ENCODE data around the gene CSRNP3.
"Not testable (repeated sequence)": the region's sequence is repeated elsewhere in the genome, so short reads cannot be mapped to it uniquely, and the experiment has no call there.

The CSRNP3 gene

GRCh38 chr2:165633431-165633830 lies 163.9 kb downstream of the CSRNP3 start:
- no peak for DNase-seq (ENCODE audit: low read depth in 2 of 2)

GRCh38 chr2:165634282-165634681 lies 164.8 kb downstream of the CSRNP3 start:
- no peak for DNase-seq (ENCODE audit: low read depth in 2 of 2)

GRCh38 chr2:165634855-165635254 lies 165.4 kb downstream of the CSRNP3 start:
- no peak for DNase-seq (ENCODE audit: low read depth in 2 of 2)

GRCh38 chr2:165635532-165635931 lies 166.0 kb downstream of the CSRNP3 start:
- no peak for DNase-seq (ENCODE audit: low read depth in 2 of 2)

GRCh38 chr2:165636959-165637358 lies 167.5 kb downstream of the CSRNP3 start:
- no peak for DNase-seq (ENCODE audit: low read depth in 2 of 2)

- no peak for DNase-seq (ENCODE audit: low read depth in 2 of 2)
Observed at GRCh38 chr2:165637396-165637795, 167.9 kb downstream of the CSRNP3 start.

GRCh38 chr2:165639504-165639903 lies 170.0 kb downstream of the CSRNP3 start:
- DNase-seq (ENCODE audit: low read depth in 2 of 2): no peak

- no peak for DNase-seq (ENCODE audit: low read depth in 2 of 2)
Observed at GRCh38 chr2:165640247-165640929, 170.9 kb downstream of the CSRNP3 start.

- DNase-seq (ENCODE audit: low read depth in 2 of 2): no peak
Observed at GRCh38 chr2:165645930-165646831, 176.7 kb downstream of the CSRNP3 start.

GRCh38 chr2:165647409-165647808 lies 177.9 kb downstream of the CSRNP3 start:
- DNase-seq (ENCODE audit: low read depth in 2 of 2): no peak

GRCh38 chr2:165648801-165649200 lies 179.3 kb downstream of the CSRNP3 start:
- no peak for DNase-seq (ENCODE audit: low read depth in 2 of 2)

- DNase-seq (ENCODE audit: low read depth in 2 of 2): no peak
Observed at GRCh38 chr2:165651233-165651632, 181.7 kb downstream of the CSRNP3 start.

GRCh38 chr2:165655661-165656060 lies 186.2 kb downstream of the CSRNP3 start:
- no peak for DNase-seq (ENCODE audit: low read depth in 2 of 2)

- no peak for DNase-seq (ENCODE audit: low read depth in 2 of 2)
Observed at GRCh38 chr2:165660361-165660760, 190.9 kb downstream of the CSRNP3 start.

- no peak for DNase-seq (ENCODE audit: low read depth in 2 of 2)
Observed at GRCh38 chr2:165662720-165663119, 193.2 kb downstream of the CSRNP3 start.

GRCh38 chr2:165665614-165666013 lies 196.1 kb downstream of the CSRNP3 start:
- no peak for DNase-seq (ENCODE audit: low read depth in 2 of 2)

GRCh38 chr2:165666073-165666472 lies 196.6 kb downstream of the CSRNP3 start:
- not testable (repeated sequence) for DNase-seq (ENCODE audit: low read depth in 2 of 2)

GRCh38 chr2:165666605-165667004 lies 197.1 kb downstream of the CSRNP3 start:
- no peak for DNase-seq (ENCODE audit: low read depth in 2 of 2)

- no peak for DNase-seq (ENCODE audit: low read depth in 2 of 2)
Observed at GRCh38 chr2:165667375-165667774, 197.9 kb downstream of the CSRNP3 start.

- no peak for DNase-seq (ENCODE audit: low read depth in 2 of 2)
Observed at GRCh38 chr2:165674780-165675179, 205.3 kb downstream of the CSRNP3 start.

GRCh38 chr2:165675551-165675968 lies 206.1 kb downstream of the CSRNP3 start:
- DNase-seq (ENCODE audit: low read depth in 2 of 2): no peak

GRCh38 chr2:165678882-165679281 lies 209.4 kb downstream of the CSRNP3 start:
- no peak for DNase-seq (ENCODE audit: low read depth in 2 of 2)

- no peak for DNase-seq (ENCODE audit: low read depth in 2 of 2)
Observed at GRCh38 chr2:165679621-165680020, 210.1 kb downstream of the CSRNP3 start.
